Astrocyte of the cerebellum (primary cell): ENCODE data around the gene C17orf107.

Experiments
- DNase-seq: peaks from one replicate; pipeline ENCODE4 v3.0.0-alpha.2; 2011; ENCODE audit warnings: low read depth
- H3K4me3 ChIP-seq: 2 replicates; pipeline ENCODE4 v1.5.1; 2011; ENCODE audit warnings: mild to moderate bottlenecking, low read depth, low read length, moderate library complexity
- CTCF ChIP-seq: IDR thresholded peaks from 2 replicates; pipeline ENCODE4 v1.5.1; 2012; ENCODE audit warnings: low read length, low read depth, moderate library complexity, mild to moderate bottlenecking; ENCODE audit errors: missing control alignments
- in situ Hi-C: cut with HindIII; loops from 2 replicates; pipeline ENCODE4 v1.10.0; 2017; ENCODE audit warnings: low sequenced_read_pairs

Gene C17orf107

GRCh38 chr17:4937553-4937952, 38.2 kb downstream of the C17orf107 start:
- no peak for DNase-seq
- no peak overlapping the region for H3K4me3 ChIP-seq
- in situ Hi-C loops = no loop called here
- TF ChIP-seq CTCF = no peak

GRCh38 chr17:4938069-4938491, 38.7 kb downstream of the C17orf107 start:
- H3K4me3 ChIP-seq = no peak overlapping the region
- in situ Hi-C loops = no loop called here
- TF ChIP-seq CTCF = no peak
- no peak for DNase-seq

GRCh38 chr17:4938688-4939545, 39.6 kb downstream of the C17orf107 start:
- H3K4me3 ChIP-seq = peak overlapping the region; percentile 83
- in situ Hi-C loops = no loop called here
- DNase-seq = no peak
- TF ChIP-seq CTCF = peak; percentile 4

- in situ Hi-C loops = no loop called here
- no peak for DNase-seq
- TF ChIP-seq CTCF = no peak
- H3K4me3 ChIP-seq = peak overlapping the region; percentile 83
Observed at GRCh38 chr17:4939546-4939795, 40.1 kb downstream of the C17orf107 start.

- no peak for TF ChIP-seq CTCF
- peak; percentile 100 for DNase-seq
- in situ Hi-C loops = no loop called here
- H3K4me3 ChIP-seq = peak within 1 kb of the TSS; percentile 83
Observed at GRCh38 chr17:4939796-4940554, 40.6 kb downstream of the C17orf107 start, which contains the start of the genes RNF167 and SLC25A11. RNF167 (plus strand) TSS chr17:4940268; CDS start chr17:4940910, 642 bp downstream. SLC25A11 (minus strand) TSS chr17:4940046; CDS start chr17:4939910, 136 bp downstream.

GRCh38 chr17:4940555-4941318, 41.4 kb downstream of the C17orf107 start:
- in situ Hi-C loops = no loop called here
- TF ChIP-seq CTCF = no peak
- no peak for DNase-seq
- H3K4me3 ChIP-seq = peak overlapping the region; percentile 83
